HG02798 (cell line): Measurements from ENCODE around the gene PTGER1.
"Not testable (repeated sequence)": the region's sequence is repeated elsewhere in the genome, so short reads cannot be mapped to it uniquely, and the experiment has no call there.

Experiments
- ATAC-seq: cut with Tn5 transposase; IDR thresholded peaks from one replicate; pipeline ENCODE4 v1.9.1; 2021; ENCODE audit warnings: mild to moderate bottlenecking; ENCODE audit not compliant: unreplicated experiment, poor library complexity

The PTGER1 gene, protein sequence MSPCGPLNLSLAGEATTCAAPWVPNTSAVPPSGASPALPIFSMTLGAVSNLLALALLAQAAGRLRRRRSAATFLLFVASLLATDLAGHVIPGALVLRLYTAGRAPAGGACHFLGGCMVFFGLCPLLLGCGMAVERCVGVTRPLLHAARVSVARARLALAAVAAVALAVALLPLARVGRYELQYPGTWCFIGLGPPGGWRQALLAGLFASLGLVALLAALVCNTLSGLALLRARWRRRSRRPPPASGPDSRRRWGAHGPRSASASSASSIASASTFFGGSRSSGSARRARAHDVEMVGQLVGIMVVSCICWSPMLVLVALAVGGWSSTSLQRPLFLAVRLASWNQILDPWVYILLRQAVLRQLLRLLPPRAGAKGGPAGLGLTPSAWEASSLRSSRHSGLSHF

DNA sequence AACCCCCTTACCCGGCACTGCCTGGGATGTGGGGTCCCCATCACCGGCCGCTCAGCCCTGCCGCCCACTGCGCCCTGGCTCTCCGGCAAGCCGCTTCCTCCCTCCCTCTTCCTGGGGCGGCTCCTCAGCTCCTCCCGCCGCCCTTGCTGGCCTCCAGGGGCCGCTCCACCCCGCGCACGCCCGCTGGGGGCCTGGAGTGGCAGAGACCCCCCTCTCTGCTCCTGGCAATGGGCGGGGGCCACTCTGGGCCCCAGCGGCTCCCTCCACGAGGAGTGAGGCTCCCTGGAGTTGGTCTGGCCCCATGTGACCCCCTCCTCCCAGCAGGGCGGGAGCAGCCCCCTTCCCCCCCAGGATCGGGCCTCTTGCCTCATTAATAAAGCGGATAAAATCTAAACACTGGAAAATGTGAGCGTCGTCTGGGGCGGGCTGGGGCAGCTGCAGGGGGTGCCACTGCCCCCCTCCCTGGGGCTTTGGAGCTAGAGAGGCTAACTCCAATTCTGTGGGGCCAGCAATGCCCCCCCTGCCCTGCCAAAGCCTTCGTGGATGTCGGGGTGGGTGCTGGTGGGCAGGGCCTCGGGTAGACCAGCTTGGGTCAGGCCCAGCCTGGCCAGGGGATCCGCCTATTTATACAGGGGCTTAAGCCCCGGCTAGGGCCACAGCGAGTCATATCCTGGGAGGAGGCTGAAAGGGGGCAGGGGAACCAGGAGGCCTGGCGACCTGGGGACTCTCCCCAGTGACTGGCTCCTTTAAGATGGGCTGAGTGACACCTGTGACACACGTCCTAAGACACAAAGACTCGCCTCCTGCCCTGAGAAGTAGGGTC is at the start of gene PTGER1:
Gene PTGER1, minus strand, starts transcription at position 104 of the 823 bp plus-strand sequence. CDS start 1,034 bp downstream, outside the sequence.
- ATAC-seq: no peak

DNA sequence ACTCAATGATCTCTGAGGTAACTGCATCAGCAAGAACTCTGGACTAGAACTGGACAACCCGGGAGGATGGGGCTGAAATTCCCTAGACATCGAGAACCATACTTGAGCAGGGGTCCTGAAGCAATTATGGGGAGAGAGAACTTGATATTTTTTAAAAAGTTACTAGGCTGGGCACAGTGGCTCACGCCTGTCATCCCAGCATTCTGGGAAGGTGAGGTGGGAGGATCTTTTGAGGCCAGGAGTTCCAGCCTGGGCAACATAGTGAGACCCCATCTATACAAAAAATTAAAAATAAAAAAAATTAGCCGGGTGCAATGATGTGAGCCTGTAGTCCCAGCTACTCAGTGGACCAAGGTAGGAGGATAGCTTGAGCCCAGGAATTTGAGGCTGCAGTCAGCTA is 45.4 kb upstream of the PTGER1 start:
- no peak for ATAC-seq

DNA sequence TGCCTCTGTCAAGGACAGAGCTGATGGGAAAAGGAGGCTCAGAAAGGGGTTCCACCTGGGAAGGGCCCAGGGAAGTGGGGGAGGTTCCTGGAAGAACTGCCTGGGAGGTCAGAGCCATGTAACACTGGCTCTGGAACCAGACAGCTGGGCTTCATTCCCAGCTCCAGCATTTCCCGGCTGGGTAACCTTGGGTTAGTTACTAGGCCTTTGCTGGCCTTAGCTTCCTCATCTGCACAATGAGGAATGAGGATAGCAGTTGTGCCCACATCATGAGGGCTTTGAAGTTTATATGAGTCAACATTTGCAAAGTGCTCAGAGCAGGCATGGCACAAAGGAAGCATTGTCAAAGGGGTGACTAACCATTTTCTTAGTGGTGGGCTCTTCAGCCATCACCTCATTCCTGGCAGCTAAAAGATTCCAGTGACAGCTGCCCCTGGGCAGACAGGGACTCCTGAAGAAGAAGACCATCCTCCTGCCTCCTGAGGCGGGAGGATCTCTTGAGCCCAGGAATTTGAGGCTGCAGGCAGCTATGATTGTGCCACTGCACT is 44.8 kb upstream of the PTGER1 start:
- no peak for ATAC-seq

DNA sequence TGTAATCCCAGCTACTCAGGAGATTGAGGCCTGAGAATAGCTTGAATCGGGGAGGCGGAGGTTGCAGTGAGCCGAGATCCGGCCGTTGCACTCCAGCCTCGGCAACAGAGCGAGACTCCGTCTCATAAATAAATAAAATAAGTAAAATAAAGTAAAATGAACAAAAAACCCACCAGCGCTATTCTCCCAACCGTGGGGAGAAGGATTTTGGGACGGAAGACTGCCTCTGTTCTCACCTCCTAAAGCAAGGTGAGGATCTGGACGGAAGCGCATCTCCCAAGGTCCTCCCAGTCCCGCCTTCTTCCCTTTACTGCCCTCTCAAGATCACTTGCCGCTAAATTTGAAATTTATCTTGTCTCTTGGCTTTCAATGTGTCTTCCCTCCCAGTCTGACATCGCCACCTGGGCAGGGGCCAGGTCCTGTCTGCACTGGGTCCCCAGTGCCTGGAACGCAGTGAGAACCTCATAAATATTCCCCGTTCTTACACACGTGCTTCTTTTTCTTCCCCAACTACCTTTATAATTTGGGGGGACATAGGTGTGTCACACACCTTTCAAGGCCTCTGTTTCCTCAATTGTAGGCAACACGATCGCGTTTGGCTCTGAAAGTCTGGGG is 44.2 kb upstream of the PTGER1 start:
- ATAC-seq: no peak

DNA sequence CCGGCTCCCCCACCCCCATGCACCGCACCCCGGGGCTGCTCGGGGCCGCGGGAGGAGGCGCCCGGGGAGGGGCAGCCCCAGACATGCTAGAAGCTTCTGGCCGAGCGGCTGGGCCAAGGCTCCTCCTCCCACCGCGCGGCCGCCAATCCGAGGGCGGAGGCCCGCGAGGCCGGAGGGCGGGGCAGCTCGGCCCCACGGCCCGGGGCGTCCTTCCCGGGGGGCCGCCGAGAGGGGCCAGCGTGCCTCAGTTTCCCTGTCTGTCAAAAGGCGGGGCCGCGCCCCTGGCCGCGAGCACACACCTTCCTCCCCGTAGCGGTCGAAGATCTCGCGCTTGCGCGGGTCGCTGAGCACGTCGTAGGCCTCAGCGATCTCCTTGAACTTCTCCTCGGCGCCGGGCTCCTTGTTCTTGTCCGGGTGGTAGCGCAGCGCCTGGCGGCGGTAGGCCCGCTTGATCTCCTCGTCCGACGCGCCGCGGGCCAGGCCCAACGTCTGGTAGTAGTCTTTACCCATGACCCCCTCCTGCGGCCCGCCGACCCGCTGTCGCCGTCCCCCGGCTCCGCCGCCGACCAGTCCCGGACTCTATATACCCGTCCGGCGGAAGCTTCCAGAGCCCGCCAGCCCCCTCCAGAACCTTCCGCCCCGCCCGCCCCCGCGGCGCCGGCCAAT is 42.8 kb upstream of the PTGER1 start, which contains the start of gene DNAJB1:
Gene DNAJB1, minus strand, starts transcription at position 558 of the 666 bp plus-strand sequence. Its CDS starts 48 bp downstream, at position 510.
- peak; percentile 69 for ATAC-seq

DNA sequence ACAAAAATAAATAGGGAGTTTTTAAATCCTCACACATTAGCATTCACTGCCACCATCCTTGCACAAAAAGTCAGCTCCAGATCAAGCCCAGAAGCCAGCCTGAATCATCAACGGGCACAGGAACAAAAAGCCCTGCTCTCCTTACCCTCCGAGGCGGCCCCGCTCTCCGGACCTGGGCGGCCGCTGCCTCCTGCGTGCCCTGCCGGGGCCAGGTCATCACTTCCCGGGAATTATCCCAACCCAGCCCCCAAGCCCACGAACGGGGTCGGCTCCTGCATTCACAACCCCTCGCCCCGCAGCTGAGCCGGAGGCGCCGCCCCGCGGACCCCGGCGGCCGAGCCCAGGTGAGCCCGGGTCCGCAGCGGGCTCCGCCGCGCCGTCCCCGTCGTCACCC is 42.3 kb upstream of the PTGER1 start:
- ATAC-seq: no peak

DNA sequence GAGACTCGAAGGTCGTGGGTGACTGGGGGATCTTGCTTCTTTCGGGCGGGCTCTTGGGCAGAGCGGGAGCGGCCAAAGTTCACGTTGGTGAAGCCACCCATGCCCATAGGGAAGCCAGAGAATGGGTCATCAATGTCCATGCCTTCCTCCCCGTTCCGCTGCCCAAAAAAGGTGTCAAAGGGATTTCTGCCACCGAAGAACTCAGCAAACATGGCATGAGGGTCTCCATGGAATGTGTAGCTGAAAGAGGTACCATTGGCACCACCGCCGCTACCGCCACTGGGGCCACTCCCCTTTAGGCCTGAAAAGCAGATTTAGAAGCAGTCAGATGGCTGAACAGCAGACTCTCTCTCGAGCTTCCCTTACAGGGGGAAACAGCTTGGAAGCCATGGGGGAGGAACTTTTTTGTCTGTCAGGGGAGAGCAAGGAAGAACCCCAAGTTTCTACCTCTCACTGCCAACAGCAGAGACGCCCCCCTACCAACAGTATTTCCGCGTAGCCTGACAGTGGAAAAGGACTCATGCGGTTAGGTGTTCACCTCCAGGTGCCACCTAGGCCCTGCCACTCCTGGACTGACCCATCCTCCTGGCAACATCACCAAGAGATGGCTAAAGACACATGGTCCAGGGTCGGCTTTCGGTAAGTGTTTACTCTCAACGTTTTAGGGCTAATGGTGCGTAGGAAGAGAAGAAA is 41.7 kb upstream of the PTGER1 start:
- ATAC-seq: no peak

DNA sequence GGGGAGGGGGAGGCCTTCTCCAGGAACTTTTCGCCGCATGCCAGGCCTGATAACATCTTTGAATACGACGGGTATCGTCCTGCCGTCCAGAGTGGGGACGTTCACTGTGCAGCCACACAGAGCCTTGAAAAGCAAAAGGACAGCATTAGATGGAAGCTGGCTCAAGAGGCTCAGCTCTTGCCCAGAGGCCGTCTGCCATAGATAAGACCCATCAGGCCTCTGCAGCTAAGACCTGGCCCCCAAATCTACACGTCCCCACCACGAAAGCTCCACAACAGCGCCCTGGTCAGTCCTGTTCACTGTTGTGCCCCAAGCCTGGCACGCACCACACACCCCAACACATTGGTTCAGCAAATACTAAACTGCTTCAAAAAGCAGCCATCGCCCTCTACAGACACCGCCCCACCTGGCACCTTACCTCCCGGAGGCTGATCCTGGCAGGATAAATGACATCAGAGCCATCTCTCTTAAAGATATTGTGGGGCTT is 40.9 kb upstream of the PTGER1 start:
- ATAC-seq: no peak

DNA sequence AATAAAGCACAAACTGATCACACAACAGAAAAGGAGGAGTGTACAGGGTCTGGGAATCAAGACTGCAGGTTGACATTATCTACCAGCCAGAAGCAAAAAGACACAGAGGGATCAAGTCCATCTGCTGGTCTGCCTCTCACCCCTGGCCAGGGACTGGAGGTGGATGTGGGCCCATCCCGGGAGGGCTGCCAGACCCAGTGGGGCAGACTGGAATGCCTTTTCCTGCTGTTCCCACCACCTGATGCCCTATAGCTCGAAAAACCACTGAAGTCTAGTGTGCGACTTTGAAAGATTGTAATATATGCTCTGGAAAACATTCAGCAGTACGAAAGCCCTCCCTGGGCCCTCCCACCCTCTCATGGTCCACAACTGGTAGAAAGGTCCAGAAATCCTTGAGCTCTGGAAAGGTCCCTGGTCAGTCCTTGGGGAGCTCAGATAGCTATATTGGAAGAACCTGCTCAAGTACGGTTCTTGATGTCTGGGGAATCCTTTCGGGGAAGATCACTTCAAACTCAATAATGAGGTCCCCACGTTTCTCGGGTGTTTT is 40.4 kb upstream of the PTGER1 start:
- no peak for ATAC-seq

DNA sequence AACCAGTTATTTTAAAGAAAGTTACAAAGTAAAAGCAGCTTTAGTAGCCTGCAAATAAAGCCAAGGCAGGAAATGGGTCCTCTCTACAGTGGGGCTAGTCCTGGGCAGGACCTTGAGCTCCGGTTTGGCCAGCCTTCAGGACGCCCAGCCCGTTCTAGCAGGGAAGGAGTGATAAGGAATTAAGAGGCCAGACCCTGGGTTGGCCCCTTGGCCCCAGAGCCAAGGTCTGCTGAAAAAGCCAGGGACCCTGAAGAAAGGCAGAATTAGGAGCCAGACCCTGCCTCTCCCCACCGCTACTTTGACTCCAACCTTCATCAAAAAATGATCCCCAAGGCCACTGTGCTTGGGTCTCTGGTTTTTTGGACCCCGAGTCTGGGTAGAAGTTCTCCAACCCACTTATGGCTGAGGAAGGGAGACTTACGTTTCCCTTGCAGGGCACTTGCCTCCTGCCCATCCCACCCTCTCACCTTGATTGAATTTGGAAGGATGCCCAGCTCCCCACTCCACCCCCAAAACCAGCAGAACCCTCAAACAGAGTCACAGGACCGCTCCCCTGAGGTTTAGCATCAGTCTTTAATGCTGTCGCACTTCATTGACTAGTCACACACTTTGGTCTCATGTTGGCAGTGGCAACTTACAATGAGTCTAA is 39.2 kb upstream of the PTGER1 start:
- no peak for ATAC-seq

DNA sequence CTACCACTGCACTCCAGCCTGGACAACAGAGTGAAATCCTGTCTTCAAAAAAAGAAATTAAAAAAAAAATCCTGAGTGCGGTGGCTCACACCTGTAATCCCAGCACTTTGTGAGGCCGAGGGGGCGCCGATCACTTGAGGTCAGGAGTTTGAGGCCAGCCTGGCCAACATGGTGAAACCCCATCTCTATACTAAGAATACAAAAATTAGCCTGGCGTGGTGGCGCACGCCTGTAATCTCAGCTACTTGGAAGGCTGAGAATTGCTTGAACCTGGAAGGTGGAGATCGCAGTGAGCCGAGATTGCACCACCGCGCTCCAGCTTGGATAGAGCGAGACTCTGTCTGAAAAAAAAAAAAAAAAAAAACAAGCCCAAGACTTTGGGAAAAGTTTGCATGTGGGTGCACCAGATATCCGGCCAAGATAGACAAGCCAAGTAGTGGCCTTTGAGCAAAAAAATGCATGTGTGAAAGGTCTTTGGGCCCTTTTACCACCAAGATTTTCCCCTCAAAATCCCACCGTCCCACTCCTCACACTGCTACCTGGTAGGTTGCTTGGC is 37.3 kb upstream of the PTGER1 start:
- no peak for ATAC-seq

DNA sequence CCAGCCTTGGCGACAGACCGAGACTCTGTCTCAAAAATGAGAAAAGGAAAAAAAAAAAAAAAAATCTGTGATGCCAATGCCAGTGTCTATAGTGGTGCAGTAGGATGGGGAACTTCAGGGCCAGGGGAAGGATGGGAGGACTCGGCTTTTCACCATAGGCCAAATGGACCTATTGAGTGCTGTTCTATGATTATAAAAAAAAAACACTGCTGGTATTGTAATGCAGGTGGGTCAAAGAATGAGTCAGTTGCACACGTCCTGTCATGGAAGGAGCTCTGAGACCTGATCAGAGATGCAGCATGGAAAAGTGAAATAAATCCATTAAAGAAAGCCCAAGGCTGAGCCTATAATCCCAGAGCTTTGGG is 36.1 kb upstream of the PTGER1 start:
- no peak for ATAC-seq

DNA sequence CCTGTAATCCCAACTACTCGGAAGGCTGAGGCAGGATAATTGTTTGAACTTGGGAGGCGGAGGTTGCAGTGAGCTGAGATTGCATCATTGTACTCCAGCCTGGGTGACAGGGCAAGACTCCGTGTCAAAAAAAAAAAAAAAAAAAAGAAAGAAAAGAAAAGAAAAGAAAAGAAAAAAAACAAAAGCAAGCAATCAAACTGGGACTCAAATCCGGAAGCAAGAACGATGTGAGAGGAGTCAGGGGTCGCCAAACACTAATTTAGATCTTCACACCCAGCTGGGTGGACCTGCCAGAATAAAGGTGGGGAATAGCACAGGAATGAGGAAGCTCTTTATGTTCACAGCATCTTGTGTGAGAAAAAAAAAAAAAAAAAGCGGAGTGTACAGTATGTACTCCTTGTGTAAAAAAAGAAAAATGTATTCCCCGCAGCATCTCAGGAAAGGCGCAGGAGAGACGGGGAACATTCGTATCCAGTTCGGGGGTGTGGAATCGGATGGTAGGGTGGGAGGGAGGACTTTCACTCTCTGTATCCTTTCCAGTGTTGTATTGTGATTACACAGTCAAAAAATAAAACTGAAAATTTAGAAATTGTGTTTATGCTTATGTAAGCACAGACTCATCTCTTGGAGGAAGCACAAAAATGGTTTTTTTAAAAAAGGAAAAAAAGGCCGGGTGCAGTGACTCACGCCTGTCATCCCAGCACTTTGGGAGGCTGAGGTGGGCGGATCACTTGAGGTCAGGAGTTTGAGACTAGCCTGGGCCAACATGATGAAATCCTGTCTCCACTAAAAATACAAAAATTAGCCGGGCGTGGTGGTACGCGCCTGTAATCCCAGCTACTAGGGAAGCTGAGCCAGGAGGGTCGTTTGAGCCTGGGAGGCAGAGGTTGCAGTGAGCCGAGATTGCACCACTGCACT is 35.4 kb upstream of the PTGER1 start:
- ATAC-seq: no peak

DNA sequence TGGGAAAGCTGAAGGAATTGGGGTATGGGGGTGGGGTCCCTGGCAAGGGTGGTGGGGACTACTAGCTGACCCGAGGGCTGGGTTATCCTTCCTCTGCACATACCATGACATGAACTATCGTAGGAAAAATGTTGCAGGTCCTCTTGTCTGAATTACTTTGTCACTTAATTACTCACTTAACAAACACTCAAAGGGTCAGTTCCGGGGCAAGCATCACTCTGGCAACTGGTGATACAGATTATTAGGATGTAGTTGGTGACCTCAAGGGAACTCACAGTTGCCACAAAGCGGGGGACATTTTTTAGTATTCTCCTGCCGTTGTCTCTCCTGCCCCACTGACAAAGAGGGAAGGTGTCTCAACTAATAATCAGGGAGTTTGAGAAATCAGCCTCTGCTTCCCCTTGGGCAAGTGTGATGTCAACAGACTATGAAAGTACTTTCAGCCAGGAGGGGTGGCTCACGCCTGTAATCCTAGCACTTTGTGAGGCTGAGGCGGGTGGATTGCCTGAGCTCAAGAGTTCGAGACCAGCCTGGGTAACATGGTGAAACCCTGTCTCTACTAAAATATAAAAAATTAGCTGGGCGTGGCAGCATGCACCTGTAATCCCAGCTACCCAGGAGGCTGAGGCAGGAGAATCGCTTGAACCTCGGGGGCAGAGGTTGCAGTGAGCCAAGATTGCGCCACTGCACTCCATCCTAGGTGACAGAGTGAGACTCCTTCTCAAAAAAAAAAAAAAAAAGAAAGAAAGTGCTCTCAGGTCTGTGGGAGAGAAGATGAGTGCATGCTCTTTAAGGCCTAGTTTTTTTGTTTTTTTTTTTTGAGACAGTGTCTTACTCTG is 32.8 kb upstream of the PTGER1 start:
- no peak for ATAC-seq

DNA sequence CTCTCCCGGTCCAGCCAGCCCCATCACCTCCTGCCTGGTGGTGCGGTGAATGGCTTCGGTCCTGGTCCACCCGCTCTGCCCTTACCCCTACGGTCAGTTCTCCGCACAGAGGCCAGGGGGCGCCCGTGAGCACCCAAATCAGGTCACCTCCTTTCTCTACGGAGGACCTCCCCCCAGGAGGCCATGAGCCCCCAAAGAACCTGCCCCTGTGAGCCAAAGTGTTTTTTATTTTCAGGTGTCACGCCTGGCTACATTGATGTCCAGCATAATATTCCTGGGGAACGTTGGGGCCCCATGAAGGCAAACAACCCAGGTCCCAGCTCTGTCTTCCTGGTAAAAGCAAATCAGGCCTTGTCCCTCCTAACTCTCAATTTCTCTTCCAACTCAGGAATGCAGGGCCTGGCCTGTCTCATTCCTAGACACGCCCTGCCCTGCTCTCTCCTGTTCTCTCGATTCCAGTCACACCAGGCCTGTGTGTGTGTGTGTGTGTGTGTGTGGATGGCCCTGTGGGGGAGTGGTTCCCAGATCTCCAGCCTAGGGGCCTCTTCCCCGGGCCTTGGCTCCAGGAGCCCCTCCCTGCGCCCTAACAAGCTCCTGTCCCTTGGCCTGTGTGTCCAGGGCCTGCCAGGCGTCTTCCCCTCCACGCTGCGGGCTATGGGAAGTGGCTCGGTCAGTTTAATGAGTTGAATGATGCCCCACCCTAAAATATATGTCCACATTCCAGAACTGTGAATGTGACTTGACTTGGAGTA is 30.5 kb upstream of the PTGER1 start:
- ATAC-seq: no peak

DNA sequence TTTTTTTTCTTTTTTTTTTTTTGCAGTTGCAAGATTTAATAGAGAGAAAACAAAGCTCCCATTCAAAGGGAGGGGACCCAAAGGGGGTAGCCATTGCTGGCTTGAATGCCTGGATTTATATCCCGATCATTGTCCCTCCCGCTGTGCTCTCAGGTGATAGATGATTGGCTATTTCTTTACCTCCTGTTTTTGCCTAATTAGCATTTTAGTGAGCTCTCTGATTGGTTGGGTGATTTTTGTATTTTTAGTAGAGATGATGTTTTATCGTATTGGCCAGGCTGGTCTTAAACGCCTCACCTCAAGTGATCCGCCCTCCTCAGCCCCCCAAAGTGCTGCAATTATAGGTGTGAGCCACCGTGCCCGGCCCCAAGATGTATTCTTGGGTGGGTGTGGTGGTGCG is 29.4 kb upstream of the PTGER1 start:
- not testable (repeated sequence) for ATAC-seq
